Measurements from ENCODE around the gene C20orf141.
"Not testable (repeated sequence)": the region's sequence is repeated elsewhere in the genome, so short reads cannot be mapped to it uniquely, and the experiment has no call there.

Gene C20orf141, protein sequence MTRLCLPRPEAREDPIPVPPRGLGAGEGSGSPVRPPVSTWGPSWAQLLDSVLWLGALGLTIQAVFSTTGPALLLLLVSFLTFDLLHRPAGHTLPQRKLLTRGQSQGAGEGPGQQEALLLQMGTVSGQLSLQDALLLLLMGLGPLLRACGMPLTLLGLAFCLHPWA

DNA sequence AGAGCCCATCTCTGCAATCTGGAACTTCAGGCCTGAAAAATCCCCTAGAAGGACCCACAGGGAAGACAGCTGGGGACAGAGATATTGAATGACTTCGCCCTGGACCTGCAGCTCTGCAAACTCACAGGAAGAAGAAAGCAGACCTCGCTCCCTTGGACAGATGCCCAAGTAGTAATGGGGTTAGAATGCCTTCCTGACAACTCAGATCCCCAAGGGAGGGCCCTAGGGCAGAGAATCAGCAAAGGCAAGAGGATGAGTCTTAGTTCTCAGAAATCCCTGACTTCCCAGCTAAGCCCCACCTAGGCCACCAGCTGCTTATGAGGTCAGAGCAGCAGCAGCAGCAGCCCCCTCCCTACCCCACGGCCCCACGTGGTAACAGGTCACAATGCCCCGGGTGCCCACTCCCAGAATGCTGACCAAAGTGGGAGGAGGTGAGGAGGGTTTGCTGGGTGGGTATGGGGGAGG, at the start of gene C20orf141:
Gene C20orf141 (plus strand): TSS at position 401 of the 465 bp plus-strand sequence. CDS start 198 bp downstream, outside the sequence.
- DNase-seq: no peak

DNA sequence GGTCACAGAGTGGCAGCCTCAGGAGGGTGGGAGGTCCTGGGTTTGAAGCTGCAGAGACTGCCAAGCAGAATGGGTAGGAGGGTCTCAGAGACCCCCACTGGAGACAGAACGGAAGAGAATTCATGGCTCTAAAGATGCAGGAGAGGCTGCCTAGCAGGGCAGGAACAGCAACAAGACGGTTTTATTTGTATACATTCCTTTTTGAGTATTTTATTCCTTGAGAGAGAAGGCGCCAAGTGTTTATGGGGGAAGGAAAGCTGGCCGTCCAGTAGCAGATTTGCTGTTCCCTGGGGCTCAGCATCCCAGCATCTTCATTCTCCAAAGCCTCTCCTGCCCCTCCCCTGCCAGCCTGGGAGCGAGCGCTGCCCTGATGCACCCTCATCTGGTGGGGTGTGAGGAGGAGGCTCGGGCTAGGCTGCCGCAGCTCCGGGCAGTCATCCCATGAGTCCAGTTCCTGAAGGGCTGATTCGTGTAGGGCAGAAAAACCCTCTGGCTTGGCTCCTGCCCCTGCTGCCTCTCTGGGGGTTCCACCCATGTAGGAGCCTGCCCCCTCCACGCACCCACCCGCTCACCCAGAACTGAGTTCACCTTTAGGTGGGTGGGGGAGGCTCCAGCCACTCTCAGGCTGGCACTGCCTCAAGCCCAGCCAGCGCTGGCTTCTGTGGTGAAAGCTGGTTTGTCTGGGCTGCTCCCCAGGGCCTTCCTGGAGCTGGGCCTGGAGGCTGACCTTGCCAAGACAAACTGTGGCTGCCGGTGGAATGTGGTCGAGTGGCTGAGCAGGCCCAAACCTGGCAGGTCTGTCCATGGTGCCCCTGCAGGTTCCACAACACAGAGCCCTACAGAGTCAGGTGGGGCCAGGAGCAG, 46.8 kb upstream of the C20orf141 start:
- no peak for DNase-seq

DNA sequence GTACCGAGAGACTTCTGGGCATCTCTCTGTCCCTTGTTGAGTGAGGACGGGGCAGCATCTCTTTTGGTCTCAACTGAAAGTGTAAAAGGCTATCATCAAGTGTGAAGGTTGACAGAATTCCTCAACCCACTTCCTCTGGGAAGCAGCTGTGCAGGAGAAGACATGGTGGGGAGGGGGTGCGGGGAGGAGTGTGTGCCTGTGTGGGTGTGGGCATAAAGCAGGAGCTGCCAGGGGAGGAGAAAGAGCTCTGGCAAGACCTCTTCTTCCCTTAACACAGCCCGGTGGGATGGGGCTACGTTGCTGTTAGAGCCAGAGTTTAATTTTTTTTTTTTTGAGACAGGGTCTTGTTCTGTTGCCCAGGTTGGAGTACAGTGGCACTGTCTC, 46.2 kb upstream of the C20orf141 start:
- no peak for DNase-seq

DNA sequence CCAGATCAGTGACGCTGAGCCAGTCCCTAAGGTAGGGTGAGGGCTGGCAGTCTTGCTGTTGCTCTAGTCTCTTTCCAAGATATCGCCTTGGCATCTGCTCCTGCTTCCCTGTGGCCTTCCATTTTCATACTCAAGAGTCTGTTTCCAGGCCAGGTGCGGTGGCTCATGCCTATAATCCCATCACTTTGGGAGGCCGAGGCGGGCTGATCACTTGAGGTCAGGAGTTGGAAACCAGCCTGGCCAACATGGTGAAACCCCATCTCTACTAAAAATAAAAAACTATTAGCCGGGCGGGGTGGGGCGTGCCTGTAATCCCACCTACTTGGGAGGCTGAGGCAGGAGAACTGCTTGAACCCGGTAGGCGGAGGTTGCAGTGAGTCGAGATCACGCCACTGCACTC, 44.7 kb upstream of the C20orf141 start:
- not testable (repeated sequence) for DNase-seq

DNA sequence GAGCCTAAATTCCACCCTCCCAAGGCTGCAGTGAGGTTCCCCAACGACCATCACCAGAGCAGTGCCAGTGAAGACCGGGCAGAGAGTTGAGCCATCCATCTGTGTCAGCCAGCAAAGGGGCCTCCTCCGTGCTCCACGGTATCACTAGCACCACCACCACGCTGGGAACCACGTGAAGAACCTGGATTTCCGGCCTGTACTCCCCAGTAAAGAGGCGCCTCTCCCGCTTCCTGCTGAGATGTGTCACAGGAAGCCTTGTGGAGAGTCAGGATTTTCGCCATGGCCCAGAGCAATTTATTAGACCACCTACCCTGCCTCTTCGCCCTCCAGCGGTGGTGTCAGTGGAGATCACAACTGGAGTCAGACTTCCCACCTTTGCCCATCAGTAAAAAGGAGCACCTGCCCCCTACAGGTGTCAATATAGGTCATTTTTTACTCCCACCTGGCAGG, 43.1 kb upstream of the C20orf141 start:
- DNase-seq: peak in 2 of 3 experiments; percentile 45 to 55

DNA sequence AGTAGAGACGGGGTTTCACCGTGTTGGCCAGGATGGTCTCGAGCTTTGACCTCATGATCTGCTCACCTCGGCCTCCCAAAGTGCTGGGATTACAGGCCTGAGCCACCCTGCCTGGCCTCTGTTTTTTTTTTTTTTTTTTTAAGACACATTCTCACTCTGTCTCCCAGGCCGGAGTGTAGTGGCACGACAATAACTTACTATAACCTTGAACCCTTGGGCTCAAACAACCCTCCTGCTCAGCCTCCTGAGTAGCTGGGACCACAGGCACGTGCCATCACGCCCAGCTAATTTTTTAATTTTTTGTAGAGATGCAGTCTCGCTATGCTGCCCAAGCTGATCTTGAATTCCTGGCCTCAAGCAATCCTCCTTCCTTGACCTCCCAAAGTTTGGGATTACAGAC, 41.0 kb upstream of the C20orf141 start:
- no peak for DNase-seq

DNA sequence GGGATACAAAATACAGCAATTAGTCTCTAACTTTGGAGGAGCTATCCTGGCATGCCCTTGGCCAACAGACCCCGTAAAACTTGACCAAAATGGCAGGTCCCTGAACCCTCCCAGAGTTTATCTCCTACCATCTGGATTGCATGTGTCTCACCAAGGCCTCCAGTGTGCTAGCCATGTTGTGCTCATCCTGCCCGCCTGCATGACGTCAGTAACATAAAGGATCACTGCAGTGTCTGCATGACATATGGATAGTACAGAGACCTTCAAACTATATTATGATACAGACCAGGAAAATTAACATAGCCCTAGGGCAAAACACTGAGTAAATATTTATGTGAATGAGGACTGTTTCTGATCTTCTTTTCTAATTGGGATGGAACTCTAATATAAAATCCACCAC, 39.6 kb upstream of the C20orf141 start:
- no peak for DNase-seq

DNA sequence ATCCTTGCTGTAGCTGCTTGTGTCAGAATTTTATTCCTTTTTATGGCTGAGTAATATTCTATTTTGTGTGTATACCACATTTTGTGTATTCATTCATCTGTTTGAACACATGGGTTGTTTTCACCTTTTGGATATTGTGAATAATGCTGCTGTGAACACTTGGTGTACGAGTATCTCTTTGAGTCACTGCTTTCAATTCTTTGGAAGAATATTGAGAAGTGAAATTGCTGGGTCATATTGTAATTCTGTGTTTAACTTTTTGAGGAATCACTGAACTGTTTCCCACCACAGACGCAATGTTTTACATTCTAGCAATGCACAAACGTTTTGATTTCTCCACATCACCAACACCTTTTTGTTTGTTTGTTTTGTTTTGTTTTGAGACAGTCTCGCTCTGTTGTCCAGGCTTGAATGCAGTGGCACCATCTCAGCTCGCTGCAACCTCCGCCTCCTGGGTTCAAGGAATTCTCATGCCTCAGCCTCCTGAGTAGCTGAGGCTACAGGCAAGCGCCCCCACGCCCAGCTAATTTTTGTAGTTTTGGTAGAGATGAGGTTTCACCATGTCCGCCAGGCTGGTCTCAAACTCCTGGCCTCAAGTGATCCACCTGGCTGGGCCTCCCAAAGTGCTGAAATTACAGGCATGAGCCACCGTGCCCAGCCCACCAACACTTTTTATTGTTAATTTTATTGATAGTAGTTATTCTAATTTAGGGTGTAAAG, 36.0 kb upstream of the C20orf141 start:
- no peak for DNase-seq

DNA sequence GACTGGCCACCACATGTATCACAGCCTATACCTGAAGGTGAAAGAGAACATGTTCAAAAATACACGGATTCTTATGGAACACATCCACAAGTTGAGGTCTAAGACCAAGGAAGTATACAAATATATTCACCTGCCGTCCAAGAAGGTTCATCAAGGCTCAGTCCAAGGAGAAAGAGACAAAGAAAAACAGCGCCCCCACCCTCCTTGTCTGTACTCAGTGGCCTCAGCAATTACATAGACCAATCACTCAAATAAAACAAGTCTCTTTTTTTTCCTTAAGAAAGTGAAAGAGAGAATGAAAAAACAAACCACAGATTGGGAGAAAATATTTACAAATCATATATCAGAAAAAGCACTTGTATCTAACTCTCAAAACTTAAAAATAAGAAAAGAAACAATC, 33.8 kb upstream of the C20orf141 start:
- DNase-seq: no peak

DNA sequence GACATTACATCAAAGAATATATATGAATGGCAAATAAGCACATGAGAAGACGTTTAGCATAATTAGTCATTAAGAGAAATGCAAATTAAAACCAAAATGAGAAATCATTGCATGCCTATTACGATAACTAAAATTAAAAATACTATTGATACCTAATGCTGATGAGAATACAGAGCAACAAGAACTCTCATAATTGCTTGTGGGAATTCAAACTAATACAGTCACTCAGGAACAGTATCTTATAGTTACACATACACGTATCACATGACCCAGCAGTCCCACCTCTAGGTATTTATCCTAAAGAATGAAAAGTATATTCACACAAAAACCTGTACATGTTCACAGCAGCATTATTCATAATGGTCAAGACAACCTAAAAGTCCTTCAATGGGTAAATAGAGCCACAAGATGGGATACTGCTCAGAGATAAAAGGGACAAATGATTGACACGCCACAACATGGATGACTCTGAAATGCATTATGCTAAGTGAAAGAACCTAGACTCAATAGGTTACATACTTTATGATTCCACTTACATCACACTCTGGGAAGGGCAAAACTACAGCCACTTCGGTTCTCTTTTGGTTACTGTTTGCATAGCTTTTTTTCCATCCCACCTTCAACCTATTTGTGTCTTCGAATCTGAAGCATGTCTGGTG, 30.8 kb upstream of the C20orf141 start:
- DNase-seq: no peak

DNA sequence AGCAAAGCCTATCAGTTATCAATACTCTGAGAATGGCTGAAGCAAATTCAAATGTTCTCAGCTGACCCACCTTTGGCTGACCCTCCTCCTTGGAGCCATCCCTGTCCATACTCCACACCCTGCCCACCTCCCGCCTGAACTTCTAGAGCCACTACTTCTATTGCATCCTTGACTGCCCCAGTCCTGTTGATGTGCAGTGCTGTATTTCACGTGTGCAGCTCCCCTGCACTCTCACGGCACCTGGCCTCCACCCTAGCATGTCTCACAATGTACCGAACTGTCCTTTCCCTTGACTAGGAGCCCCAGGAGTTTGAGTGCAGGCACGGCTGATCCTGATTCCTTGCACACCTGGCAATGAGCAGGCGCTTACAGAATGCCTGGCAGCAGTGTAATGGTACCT, 21.3 kb upstream of the C20orf141 start:
- DNase-seq: no peak

DNA sequence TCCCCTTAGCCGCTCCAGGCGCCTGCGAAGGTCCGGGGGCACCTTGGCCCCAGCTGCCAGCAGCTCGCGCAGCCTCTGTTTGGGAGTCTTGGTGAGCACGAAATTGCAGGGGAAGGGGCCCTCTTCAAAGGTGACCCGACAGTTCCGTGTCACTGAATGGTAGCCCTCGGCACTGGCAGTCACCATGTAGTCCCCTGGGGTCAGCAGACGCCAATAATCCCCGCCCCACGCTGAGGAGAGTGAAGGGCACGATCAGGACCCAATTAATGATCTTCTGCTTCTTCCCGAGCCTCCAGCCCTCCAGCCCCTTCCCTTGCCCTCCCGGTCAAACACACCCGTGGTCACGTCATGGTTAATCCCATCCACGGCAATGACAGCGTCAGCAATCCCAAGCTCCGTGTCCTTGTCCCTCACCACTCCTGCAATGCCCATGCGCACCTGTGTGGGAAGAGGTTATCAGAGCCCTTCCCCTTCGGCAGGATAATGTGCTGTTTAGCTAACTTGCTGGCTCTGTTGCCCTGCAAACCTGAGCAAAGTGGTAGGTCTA, 20.5 kb upstream of the C20orf141 start:
- no peak for DNase-seq

DNA sequence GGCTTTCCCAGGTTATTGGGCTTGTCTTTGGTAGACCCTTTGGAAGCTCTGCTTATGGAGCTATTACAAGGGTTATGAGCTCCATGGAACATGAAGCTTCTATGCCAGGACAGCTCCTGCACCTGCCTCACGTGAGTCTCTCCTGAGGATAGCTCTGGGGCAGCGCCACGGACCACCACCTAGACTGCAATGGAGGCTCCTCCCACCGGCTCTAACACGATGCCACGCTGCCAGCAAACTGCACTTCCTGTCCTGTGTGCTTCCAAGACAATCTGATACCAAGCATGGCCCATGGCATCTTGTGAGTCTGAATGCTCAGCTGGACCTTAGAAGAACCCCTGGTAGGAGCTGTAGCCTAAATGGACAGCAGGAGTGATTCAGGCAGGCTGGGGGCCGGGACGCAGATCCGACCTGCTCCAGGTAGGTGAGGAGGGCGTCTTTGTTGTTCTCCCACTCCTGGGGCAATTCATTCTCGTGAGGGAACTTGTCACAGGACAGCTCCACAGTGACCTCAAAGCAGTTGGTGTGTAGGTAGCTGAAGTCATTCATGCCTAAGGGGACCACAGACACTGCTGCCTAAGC, 19.8 kb upstream of the C20orf141 start:
- DNase-seq: no peak

DNA sequence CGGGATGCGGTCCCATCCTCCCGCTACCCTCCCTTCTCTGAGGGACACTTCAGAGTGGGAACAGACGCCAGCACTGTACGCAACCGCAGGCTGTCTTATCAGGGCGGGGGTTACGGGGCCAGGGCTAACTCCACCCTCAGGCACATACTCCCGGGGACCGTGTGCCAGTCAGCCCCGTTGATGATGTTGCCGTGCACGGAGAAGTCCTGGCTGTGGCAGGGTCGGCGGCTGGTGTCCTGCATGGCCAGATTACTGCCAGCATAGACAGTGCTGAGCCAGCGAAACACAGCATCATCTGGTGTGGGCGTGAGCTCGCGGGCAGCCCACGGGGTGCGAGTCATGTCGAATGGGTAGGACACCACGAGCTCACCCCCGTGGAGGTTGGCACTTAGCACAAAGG, 19.3 kb upstream of the C20orf141 start:
- DNase-seq: no peak

DNA sequence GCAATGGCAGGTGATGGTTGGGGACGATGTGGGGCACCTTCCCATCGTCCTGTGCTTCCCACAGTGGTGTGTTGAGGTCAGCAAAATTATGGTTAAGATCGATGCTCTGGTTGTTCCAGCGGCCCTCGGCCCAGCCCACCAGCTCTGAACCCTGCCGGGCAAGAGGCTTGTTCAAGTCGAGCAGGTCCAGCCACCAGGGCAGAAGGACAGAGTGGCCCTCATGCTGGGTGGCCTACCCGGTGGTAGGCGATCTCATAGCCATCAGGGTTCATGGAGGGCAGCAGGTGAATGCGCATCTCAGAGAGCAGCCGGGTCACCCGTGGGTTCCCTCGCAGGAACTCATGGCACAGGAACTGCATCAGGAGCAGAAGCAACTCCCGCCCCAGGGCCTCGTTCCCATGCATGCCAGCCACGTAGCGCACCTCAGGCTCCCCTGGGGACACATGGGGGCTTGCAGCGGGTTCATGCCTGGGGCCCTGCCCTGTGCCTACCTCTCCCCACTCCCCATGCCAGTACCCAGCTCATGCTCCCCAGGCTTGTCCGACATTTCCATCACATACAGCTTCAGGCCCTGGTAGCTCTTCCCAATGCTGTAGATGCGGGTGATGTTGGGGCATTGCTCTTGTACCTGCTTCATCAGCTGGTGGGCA, 18.7 kb upstream of the C20orf141 start:
- DNase-seq: no peak

DNA sequence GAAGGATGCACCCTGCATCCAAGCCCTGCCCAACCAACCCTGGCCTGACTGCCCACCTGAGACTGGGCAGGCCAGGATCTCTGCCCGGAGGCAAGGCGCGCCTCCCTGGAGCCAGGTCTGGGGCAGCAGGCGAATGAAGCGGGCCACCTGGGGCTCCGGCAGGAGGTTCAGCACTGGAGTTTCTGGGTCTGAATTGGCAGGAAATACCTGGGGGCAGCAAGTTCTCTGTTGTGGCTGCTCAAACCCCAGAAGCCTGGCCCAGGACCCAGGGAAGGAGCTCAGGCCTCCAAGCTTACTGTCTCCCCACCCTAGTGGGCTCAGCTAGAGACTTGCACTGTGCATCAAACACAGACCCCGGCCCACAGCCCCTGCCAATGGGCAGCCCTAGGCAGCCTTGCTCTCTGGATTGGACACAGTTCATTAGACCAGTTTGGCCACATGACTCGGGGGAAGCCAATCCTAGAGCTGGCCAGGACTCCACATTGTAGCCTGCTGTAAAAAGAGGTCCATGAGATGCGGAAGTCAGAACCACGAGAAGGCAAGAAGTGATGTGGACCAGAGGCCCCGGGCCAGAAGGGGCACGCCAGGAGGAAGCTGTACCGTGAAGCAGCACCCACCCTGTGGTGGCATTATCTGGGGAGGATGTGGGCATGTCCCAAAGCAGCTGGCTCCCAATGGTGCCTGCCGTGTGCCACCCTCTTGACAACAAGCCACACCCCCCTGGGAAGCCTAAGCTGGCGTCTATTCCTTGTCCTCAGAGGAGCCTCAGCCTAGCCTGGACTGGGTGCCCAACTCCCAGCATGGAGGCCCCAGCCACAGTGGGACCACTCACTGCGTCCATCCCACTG, 17.4 kb upstream of the C20orf141 start:
- no peak for DNase-seq

DNA sequence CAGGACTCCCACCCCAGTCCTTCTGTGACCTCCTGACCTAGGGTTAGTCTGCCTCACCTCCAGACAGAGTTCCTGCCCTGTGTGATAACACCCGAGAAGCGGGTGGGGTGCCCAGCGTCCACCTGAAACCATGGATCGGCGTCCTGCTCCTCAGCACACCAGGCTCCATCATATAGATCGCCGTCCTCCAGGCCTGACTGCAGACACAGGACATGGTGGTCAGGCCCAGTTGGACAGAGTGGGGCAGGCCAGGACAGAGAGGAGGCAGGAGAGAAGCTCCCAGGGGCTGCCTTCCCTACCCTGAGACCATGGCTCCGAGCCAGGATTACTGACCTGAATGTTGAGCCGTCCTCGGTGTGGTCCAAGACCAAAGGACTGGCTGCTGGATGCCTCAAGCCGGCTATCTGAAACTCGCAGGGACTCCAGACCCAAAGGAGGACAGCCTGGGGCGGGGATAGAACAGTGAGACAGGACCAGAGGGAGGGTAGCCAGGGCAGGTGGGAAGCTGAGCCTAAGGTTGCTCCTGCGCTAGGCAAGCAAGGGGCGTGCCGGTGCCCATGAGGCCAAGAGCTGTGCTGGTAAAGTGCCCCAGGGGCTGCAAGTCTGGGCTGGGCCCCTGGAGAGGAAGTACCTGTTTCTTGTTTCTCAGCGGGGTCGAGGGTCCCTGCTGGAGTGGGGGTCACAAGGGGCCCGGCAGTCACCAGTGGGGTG, 16.5 kb upstream of the C20orf141 start:
- DNase-seq: no peak

DNA sequence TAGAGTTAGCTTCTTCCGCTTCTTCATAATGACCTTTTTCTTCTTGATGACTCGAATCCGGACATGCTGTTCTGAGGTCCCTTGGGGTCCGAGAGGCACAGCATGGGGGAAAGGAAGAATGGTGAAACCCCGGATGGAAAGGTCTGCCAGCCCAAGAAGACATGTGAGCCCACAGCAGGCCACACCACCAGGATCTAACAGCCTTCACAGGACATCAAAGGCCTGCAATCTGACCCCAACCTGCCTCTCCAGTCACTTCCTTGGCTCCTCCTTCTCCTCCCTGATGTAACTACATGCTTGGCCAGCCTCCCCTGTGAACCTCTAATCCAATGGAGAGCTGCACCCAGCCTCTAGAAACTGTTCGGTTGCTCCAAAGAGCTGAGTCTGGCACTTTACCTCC, 16.0 kb upstream of the C20orf141 start:
- no peak for DNase-seq

DNA sequence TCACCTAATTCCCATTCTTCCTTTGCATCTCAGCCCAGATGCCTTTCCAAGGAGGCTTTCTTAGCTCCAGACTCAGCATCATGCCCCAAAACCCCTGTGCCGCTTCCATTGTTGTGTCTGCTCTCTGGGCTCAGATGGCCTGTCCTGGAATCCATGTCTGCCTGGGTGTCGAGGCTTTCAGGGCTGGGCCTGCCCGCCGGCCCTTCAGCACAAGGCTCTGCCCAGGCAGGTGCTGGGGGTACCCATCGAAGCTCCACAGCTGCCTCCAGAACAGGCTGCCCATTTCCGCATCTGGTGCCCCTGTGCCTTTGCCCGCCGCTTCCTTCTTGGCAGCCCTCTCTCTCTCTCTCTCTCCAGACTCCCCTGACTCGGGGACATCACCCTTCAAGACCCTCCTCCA, 15.5 kb upstream of the C20orf141 start:
- no peak for DNase-seq
